HG03135 (cell line): ENCODE results near the gene CLSTN1.

Source experiments
- ATAC-seq: cut with Tn5 transposase; IDR thresholded peaks from one replicate; pipeline ENCODE4 v1.9.1; 2021; ENCODE audit warnings: mild to moderate bottlenecking, moderate library complexity; ENCODE audit not compliant: unreplicated experiment

CLSTN1 gene

GRCh38 chr1:9688599-9688998 lies 135.2 kb downstream of the CLSTN1 start:
- ATAC-seq: no peak

- ATAC-seq: no peak
Measured at GRCh38 chr1:9687874-9688582, 135.7 kb downstream of the CLSTN1 start.

- no peak for ATAC-seq
Measured at GRCh38 chr1:9687120-9687873, 136.5 kb downstream of the CLSTN1 start.

- no peak for ATAC-seq
Measured at GRCh38 chr1:9684801-9685200, 139.0 kb downstream of the CLSTN1 start.

- ATAC-seq: no peak
Measured at GRCh38 chr1:9680828-9681227, 142.9 kb downstream of the CLSTN1 start.

- no peak for ATAC-seq
Measured at GRCh38 chr1:9680091-9680490, 143.7 kb downstream of the CLSTN1 start.
